Mesenteric fat pad (tissue), 1 donor: ENCODE data around the gene TMEM184A. TPM values are rescaled to one million over a fixed set of nuclear protein-coding genes. Genes with fewer than 3 reads are reported as not detected.
"Not testable (repeated sequence)": the region's sequence is repeated elsewhere in the genome, so short reads cannot be mapped to it uniquely, and the experiment has no call there.

Source experiments
- DNase-seq: peaks from one replicate; pipeline ENCODE4 v3.0.0-alpha.2; 2020; ENCODE audit warnings: low spot score
- total RNA-seq: library from RNA; stranded (reverse); fragmentation: NEBNext Ultra II Directional; extraction: Animal tissue kit (Norgen Biotek cat#: 25700); gene quantifications from one replicate; pipeline ENCODE4 v1.2.1, GENCODE V29; 2021
- donor health status: DM: yes; HTN: yes; CAD: no.

Gene TMEM184A
- total RNA-seq, 1 donor from 2014 or later, result 0.16 TPM

DNA sequence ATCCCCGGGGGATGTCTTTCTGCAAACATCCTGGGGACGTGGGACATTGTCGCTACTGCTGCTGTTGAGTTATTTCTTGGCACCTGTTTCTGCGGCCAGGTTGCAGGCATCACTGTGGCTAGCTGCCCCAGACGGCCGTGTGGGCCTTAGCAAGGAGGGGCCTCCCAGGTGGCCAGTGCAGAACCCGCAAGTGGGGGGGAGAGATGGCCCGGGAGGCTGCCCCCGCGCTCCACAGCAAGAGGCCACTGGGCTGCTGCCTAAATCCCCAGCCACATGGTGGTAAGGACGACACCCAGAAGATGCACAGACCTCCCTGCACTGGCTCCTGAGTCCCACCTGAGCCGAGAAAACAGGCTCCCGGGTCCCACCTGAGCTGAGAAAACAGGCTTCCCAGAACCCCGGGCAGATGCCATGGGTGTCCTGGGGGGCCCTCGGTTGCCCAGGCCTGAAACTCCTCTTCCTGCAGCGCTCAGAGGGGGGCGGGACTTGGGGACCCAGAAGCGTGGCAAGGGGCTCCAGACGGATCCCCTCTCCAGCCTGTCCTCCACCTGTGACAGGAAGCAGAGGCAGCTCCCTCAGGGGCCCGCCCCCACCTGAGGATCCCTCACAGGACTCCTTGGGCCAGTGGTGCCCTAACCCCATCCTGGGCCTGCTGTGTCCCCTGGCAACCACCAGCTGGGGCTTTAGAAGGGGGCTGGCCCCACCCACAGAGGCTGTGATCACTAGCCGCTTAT is 26.5 kb downstream of the TMEM184A start:
- DNase-seq, result no peak

DNA sequence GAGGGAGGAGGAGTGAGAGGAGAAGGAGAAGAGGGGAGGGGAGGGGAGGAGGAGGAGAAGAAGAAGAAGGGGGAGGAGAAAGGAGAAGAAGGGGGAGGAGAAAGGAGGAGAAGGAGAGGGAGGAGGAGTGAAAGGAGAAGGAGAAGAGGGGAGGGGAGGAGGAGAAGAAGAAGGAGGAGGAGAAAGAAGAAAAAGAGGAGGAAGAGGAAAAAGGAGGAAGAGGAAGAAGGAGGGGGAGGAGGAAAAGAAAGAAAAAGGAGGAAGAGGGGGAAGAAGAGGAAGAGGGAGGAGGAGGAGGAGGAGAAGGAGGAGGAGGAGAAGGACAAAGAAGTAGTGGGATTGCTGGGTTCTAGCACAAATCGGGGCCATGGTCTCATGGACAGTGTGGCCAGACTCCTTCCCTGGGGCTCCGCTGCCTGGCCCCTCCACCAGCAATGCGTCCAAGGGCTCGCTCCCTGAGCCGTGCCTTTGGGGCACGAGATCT is 29.7 kb downstream of the TMEM184A start:
- DNase-seq, result no peak

DNA sequence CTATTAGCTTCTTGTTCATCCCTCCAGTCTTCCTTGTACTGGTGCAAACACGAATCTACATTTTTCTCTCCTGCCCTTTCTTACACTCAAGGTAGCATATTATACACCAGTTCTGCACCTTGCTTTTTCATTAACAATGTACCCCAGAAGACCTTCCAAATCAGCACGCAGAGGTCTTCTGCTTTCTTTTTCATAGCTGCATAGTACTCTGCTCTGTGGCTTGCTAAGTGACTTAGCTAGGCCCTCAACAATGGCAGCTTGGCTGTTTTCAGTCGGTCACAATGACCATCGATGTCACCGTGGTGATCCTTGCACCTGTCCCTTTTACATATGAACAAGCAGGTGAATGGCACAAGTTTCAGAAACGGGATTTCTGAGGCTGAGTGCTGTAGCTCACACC is 30.6 kb downstream of the TMEM184A start:
- no peak for DNase-seq

DNA sequence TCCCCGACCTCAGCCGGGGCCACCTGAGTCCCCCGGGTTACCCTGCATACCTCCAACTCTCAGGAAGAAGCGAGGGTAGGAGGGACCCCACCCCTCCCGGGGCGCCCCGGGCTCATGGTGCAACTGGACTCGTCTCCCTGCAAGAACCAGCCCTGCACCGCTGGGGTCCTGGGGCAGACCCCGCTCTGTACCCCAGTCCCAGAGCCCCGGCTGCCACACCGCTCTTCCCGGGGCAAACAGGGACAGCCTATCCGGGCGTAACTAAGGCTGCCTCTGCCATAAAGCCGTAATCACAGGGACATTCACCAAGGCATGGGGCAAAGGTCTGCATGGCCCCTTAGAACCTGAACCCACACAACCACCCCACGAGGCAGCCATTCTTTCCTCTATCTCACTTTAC is 32.2 kb downstream of the TMEM184A start:
- no peak for DNase-seq

DNA sequence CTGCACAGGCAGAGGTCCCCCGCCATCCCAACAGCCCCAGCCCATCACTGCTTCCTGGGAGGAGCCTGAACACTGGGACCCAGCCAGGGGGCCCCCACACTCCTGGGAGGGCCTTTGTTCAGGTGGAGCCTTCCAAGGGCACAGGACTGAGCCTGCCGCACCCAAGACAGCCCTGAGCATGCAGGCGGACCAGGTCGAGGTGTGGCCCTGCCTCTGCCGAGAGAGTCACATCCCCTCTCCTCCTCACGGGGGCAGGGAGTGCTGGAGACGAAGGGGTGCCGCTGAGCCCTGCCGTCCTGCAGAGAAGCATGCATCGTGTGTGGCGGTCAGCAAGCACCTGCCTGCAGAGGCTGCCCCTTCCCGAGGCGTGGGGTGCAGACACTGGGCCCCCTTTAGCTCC is 32.8 kb downstream of the TMEM184A start:
- no peak for DNase-seq

DNA sequence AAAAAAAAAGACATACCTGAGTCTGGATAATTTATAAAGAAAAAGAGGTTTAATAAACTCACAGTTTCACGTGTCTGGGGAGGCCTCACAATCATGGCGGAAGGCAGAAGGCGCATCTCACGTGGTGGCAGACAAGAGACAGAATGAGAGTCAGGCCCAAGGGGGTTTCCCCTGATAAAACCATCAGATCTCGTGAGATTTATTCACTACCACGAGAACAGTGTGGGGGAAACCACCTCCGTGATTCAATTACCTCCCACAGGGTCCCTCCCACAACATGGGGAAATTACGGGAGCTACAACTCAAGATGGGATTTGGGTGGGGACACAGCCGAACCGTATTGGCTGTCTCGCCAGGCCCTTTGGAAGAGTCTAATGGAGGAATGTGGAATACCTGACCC is 34.5 kb downstream of the TMEM184A start:
- DNase-seq, result no peak

DNA sequence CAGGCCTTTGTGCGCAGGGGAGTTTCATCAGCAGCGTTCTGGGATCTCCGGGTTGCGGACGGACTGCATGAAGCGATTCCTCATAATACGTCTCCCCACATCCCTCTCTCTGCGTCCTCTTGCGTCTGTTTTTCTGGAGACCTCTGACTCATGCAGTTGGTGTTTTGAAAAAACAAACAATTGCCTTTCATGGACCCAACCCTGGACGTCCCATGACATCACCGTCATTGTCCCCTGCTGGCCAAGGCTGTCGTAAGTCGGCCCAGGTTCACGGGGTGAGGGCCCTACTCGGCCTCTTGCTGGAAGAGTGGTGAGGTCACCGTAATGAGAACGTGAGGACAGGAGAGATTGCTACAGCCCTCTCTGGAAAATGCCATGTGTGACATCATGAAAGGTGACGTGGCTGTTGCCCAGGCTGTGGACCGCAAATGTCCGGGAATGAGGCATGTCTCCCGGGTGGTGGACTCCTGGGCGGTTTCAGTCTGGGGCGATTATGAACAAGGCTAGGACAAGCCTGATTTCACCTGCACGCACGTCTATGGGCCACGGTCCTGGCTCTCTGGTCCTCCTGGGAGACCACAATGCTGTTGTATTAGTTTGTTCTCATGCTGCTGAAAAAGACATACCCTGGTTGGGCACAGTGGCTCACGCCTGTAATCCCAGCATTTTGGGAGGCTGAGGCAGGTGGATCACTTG is 35.3 kb downstream of the TMEM184A start:
- no peak for DNase-seq

DNA sequence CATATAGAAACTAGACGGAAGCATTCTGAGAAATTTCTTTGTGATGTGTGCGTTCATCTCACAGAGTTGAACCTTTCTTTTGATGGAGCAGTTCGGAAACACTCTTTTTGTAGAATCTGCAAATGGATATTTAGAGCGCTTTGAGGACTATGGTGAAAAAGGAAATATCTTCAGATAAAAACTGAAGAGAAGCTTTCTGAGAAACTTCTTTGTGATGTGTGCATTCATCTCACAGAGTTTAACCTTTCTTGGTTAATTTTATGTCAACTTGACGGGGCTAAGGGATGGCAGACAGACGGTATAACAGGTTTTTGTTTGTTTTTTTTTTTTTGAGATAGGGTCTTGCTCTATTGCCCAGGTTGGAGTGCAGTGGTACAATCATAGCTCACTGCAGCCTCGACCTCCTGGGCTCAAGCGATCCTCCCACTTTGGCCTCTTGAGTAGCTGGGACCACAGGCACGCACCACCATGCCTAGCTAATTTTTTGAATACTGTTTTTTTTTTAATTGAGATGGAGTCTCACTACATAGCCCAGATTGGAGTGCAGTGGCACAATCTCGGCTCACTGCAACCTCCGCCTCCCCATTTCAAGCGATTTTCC is 36.6 kb downstream of the TMEM184A start:
- DNase-seq, result not testable (repeated sequence)

DNA sequence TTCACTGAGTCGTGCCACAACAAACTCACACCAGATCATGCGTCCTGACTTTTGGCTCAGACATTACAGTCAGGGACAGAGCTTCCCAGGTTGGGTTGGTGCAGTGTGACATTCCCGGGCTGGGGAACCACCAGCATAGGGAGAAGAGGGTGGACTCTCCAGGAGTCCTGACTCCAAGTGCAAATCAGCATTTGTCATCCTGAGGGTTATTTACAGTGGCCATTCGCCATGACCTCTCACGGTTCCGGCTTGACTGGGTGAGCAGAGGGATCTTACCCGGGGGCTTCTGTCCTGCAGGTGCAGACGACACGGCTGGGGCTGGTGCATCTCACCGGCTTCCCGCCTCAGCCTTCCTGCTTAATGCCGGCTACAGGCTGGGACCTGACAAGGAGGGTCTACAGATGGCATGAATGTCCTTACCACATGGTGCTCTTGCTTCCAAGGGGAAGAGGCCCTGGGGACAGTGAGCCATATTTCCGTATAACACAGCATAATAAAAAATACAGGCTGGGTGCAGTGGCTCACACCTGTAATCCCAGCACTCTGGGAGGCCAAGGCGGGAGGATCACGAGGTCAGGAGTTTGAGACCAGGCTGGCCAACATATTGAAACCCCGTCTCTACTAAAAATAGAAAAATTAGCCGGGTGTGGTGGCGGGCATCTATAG is 39.3 kb downstream of the TMEM184A start:
- no peak for DNase-seq

DNA sequence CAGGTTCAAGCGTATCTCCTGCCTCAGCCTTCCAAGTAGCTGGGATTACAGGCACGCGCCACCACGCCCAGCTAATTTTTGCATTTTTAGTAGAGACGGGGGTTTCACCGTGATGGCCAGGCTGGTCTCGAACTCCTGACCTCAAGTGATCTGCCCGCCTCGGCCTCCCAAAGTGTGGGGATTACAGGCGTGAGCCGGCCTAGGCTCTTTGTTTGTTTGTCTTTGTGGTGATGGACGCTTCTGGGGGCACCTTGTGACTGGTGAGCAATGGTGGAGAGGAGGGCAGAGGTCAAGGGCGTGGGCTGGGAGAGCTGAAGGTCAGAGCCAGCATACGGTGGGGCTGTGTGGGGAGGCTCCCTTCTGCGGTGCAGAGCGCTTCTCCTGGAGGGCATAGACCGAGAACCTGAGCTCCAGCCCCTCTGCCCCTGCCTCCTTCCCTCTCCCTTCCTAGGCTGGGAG is 40.5 kb downstream of the TMEM184A start:
- not testable (repeated sequence) for DNase-seq

DNA sequence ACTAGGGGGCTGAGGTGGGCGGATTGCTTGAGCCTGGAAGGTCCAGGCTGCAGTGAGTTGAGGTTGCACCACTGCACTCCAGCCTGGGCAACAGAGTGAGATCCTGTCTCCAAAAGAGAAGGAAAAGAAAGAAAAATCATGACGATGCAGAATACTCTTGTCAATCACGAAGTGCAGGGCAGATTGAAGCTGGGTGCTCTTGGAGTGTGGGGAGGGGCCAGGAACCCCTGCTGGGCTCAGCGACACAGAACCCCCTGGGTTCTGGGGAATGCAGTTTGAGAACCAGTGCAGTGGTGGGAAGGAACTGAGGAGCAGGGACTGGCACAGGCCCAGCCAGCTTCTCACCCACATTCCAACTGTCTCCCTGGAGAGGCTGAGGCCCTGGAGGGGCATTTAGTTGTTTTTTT is 41.0 kb downstream of the TMEM184A start:
- DNase-seq, result no peak

DNA sequence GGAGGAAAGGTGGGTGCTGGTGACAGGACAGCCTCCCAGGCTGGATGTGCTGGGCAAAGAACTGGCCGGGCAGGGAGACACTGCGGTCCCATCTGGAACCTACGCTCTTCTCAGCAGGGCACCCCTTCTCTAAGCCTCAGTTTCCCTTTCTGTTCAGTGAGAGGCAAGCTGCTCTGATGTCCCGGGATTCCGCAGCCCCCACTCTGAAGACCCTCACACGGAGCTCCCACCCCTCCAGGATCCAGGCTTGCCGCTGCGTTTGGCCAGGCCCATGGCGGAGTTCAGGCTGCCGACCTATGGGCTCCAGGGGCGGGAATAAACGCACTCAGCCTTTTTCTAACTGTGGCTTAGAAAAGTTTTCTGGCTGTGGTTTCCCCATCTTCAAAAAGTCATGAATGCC is 41.6 kb downstream of the TMEM184A start:
- DNase-seq, result no peak

DNA sequence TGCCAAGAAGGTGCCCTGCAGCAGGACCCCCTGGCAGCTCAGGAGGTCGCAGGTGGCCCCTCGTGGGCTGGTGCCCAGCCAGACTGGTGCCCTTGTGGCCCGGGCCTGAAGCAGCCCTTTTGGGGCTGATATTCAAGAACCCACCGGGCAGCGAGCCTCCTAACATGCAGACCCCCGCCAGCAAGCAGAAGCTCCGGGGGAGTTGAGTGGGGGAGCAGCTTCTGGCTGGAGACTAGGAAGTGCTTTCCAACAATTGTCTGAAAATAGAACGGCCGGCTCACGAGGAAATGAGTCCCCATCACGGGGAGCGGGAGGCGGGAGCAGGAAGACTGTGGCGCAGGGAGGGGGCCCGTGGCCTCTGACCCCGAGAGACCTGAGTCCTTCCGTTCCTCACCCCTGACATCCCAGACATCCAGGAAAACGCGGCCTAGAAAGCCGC is 42.3 kb downstream of the TMEM184A start:
- DNase-seq, result no peak

DNA sequence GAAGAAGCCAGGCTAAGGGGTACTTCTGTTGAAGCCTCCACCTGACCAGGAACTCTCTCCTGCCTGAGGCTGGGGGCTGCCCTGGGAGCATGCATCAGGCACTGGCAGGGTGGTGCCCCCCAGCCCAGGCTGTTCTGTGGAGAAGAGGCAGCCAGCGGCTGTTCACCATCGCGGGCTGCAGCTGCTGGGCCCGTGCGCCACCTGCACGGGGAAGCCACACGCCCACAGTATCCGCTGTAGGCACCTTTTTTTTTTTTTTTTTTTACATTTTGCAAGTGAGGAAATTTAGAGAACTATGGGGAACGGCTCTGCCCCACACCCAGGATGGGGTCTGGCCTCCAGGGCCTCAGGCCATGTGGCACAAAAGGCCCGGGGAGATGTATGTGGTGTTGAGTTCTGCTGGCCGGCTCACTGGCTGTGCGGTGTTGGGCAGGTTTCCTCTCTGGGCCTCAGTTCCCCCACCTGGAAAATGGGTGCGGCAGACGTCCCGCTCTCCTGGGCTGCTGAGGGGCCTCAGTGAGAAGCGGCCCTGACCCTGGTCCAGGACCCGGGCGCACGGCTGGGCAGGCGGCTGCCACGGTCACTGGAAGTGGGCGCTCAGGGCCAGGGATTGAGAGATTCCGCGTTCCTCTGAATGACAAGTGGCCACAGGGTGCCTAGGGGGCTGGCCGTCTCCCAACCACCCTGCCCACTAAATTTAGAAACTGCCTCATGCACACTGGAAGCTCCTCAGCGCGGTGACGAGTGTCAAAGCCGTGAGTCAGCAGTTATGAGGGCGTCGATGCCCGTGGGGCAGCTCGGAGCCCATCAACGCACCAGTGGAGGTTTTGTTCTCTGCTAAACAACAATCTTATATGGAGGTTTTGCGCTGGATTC is 43.0 kb downstream of the TMEM184A start:
- DNase-seq, result no peak

DNA sequence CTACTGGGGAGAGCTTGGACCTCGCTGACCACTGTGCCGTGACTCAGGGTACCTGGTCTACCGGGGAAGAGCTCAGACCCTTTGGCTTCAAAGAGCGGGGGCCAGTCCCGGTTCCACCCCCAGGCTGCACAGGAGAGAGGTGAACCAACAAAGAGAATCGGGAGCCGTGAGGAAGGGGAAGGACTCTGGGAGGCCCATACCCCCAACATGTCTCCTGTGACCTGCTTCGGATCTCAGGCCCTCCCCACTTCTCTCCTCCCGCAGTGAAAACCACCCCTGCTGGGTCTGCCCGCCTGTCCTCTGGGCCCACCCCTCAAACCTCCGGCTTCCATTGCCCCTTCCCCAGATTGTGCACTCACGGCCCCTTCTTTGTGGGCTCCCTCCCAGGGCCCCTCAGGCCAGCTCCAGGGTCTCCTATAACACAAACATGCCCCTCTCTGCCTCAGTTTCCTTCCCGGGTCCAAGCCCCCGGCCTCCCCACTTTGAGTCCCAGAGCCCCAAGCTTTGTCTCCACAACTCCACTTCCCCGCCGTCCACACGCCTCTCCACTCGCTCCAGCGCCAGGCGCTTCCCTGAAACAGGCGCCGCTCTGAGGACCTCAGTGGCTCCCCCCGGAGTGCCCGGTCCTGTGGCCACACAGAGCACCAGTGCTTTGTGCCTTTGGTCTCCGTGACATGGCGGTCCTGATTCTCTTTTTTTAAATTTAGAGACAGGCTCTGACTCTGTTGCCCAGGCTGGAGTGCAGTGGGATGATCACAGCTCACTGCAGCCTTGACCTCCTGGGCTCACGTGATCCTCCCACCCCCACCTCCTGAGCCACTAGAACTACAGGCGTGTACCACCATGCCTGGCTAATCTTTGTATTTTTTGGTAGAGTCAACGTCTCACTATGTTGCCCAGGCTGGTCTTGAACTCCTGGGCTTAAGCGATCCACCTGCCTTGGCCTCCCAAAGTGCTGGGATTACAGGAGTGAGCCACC is 44.3 kb downstream of the TMEM184A start:
- no peak for DNase-seq

DNA sequence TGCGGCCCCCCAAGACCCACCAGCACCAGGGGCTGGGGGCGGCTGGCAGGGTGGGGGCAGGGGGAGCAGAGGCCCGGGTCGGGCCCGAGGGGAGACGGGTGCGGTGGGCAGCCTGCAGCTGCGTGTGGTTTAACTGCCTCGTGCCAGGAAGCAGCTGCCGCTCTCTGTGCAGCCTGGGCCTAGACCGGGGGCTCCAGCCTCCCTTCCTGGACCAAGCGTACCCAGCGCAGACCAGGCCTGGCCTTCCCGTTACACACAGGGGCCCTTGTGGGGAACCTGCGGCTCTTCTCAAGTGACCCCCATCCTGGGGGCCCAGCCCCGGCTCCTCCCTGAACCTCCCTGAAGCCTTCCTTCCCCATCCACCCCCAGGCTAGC is 45.2 kb downstream of the TMEM184A start:
- no peak for DNase-seq

DNA sequence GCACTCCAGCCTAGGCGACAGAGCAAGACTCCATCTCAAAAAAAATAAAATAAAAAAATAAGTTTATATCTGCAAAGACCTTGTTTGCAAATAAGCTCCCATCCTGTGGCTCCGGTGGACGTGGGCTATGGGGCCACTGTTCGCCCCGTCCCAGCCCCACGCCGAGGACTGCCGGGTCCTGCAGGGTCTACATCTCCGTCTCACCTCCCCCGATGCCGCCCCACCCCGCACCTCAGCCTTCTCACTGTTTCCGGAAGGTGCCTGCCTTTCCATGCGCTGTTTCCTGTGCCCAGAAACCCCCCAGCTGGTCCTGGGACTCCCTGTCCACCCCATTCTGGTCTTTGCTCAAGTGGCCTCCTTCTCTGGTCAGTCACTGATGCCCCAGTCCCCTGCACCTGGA is 46.8 kb downstream of the TMEM184A start:
- DNase-seq, result no peak

DNA sequence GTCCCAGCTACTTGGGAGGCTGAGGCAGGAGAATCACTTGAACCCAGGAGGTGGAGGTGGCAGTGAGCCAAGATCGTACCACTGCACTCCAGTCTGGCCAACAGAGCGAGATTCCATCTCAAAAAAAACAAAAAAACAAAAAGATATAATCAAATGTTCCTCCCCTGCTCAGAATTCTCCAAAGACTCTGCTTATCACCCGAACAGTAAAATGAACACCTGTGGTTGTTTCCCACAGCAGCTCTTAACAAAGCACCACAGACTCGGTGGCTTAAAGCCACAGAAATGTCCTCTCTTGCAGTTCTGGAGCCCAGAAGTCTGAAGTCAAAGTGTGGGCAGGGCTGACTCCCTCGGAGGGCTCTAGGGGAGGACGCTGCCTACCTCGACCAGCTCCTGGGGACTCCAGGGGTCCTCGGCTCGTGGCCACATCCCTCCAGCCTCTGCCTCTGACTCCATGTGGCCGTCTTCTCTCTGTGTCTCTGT is 47.7 kb downstream of the TMEM184A start:
- no peak for DNase-seq
